GM21529 (cell line): ENCODE data around the gene MLC1.

Experiments
- ATAC-seq: cut with Tn5 transposase; IDR thresholded peaks from one replicate; pipeline ENCODE4 v1.9.1; 2021; ENCODE audit not compliant: unreplicated experiment

MLC1 gene

GRCh38 chr22:50085211-50085972 lies at the start of gene MLC1:
Gene MLC1, minus strand, starts transcription at chr22:50085426. Its CDS starts 524 bp downstream, at chr22:50084902.
- no peak for ATAC-seq

DNA sequence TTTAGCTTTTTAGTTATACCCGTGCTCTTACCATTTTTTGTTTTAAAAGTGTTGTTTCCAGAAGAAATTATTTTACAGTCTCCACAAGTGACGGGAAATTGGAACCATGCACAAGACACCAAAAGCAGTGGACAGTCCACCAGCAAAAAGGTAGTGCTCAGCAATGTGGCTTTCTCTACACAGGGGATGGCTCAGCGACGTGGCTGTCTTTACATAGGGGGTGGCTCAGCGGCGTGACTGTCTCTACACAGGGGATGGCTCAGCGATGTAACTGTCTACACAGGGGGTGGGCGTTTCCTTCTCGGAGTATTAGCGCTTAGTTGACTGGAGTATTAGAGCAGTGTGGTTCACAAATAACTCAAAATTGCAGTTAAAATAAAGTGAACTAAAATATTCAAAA lies 49.3 kb upstream of the MLC1 start:
- ATAC-seq: no peak

DNA sequence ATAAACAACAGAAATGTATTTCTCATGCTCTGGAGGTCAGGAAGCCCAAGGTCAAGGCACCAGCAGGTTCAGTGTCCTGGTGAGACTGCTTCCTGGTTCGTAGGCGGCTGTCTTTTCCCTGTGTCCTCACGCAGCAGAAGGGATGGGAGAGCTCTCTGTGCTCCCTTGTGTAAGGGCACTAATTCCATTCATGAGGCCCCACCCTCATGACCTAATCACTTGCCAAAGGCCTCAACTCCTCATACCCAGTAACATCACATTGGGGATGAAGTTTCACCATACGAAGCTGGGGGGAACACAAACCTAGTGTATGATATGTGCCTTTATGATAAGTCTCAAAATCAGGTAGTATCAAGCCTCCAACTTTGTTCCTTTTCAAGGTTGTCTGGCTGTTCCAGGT lies 46.7 kb upstream of the MLC1 start:
- no peak for ATAC-seq

GRCh38 chr22:50129121-50129736 lies 44.0 kb upstream of the MLC1 start:
- no peak for ATAC-seq

GRCh38 chr22:50125029-50125428 lies 39.8 kb upstream of the MLC1 start:
- ATAC-seq: no peak

- ATAC-seq: no peak
These were observed 37.9 kb upstream of the MLC1 start for GRCh38 chr22:50123119-50123518.

- ATAC-seq: no peak
These were observed 36.0 kb upstream of the MLC1 start for GRCh38 chr22:50121202-50121740.

GRCh38 chr22:50119768-50120251 lies 34.6 kb upstream of the MLC1 start:
- ATAC-seq: no peak

DNA sequence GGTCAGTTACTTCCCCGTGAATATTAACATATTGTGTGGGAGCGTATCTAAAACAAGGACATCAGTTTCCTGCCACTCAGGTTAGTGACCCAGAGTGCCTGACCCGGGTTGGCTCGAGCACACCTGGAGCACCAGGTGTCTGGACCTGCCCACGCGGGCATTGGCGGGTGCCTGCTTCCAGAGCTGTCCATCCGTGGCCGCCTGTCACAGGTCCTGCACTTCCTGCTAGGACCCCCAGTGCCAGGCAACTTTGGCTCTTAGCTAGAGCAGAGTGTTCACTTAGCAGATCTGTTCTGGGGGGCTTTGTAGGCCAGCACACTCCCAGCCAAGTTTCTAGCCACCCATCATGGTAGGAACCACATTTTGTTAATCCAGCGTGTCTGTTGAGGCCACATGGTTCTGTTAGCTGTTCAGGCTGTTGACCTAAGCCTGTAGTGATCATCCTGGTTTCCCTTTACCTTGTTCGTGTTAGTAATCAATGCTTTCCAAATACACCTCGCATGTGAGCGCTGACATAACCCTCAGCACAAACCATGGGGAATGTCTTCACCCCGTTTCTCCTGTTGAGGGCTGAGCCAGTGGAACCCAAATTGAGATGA lies 34.0 kb upstream of the MLC1 start:
- no peak for ATAC-seq

DNA sequence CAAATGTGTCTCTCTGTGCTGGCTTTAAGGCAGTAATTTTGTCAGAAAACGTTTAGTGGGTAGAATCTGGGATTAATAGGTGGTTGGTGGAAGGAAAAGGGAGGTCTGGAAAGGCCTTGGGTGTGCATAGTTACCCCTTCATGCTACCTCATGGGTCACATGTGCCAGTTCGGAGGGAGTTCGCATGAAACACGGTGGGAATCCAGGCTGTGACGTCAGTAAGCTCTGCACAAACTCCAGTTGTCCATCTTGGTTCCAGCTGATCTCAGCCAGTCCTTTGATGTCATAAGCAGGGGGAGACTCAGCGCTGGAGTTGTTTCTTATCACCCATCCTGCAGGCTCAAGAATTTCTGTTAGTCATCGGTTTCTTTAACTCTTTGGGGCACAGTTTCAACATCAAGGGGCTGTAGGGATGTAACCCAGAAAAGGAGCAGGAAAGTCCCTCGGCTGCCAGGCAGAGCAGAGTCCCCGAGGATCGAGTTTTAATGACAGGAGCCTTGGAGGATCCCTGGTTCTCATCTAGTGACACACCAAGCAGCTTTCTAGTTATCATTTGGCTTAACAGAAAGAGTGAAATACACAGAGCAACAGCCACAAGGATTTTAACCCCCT lies 33.4 kb upstream of the MLC1 start:
- ATAC-seq: no peak

DNA sequence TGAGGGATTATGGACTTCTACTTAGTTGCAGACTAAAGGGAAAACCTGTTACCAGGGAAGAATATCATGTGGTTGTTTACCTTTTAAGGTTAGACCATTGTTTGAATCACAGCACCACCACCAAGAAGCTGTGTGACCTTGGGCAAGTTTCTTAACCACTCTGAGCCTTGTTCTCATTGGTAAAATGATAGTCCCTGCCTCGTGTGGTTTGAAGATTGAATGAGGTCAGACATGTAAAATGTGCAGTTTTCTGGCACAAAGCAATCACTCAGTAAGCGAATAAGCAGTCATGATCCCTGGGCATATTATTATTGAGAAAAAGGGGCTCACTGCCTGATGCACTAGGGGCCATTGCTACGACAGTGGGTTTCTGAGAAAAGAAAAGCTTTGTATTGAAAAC lies 32.9 kb upstream of the MLC1 start:
- no peak for ATAC-seq

- no peak for ATAC-seq
These were observed 32.0 kb upstream of the MLC1 start for GRCh38 chr22:50117168-50117762.

DNA sequence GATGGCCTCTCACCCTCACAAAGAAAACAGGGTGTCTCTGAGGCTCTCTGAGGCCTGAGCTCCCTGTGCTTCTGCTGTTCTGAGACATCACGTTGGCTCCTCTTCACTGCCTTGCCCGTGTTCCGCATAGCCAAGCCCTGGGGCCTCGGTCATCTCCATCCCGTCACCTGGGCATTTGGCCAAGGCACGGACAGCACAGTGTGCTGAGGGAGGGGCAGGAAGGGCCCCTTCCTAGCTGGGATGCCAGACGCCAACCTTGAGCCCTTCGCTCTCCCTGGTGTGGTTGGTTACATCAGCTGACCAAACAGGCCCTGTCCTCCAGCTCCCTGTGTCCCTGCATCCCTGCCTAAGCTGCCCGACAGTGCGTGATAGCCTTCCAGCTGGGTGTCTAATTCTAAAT lies 30.5 kb upstream of the MLC1 start:
- ATAC-seq: no peak

- no peak for ATAC-seq
These were observed 29.2 kb upstream of the MLC1 start for GRCh38 chr22:50114221-50115021.

- no peak for ATAC-seq
These were observed 27.2 kb upstream of the MLC1 start for GRCh38 chr22:50112151-50113118.

DNA sequence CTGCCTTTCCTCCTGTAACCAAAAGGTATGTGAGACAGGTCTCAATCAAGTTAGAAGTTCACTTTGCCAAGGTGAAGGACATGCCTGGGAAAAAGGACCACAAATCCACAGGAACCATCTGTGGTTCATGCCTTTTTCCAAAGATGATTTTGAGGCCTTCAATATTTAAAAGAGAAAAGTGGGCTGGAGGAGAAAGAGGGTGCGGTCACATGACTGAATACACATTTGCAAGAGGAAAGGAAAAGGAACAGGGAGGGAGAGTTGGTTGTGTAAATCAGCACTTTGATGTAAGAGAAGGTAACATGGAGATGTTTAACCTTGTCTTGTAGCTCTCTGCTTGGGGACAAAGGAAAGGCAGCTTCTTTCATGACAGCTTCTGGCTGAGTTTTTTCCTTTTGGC lies 25.8 kb upstream of the MLC1 start:
- ATAC-seq: no peak

DNA sequence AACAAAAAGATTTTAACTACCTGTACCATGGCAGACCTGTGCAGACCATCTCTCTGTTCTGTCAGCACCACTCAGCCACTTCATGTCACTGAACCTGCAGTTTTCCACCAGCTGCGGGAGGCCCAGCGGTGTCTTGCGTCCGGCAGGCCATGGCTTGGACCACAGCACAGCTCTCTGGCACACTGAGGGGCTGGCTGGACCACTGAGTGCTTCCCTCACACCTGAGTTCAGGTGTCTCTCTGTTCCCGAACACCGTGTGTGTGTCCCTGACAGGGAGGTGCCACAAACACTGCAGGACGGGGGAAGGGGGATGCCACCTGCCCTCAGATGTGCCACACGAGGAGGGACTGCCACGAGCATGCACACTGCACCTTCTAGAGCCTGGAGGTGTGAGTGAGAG lies 22.3 kb upstream of the MLC1 start:
- no peak for ATAC-seq

- no peak for ATAC-seq
These were observed 20.2 kb upstream of the MLC1 start for GRCh38 chr22:50105208-50106100.
